ENCODE data around the gene ATP5ME.

Gene ATP5ME

GRCh38 chr4:718460-718859 is 44.4 kb upstream of the ATP5ME start:
- H3K36me3 Mint-ChIP-seq (ENCODE audit: low read depth) = peaks cover 48% of the 10 kb centered on the region
- no peak overlapping the region for H3K27ac Mint-ChIP-seq
- peaks cover 39% of the 10 kb centered on the region for H3K4me1 Mint-ChIP-seq
- H3K27me3 Mint-ChIP-seq (ENCODE audit: low read depth) = no peaks in the 10 kb centered on the region
- H3K4me3 Mint-ChIP-seq = no peak overlapping the region
- no peak for TF ChIP-seq CTCF (IDR thresholded peaks at IDR 0.05; ENCODE audit: unreplicated experiment in 3 of 3)
- no peaks in the 10 kb centered on the region for H3K9me3 Mint-ChIP-seq

- Mint-ChIP-seq H3K4me3 (peak overlapping the region in 2 of 3 experiments; percentile 4 to 37), H3K27ac (peak overlapping the region in 1 of 3 experiments; percentile 63), H3K4me1 (peaks cover 34% of the 10 kb centered on the region), H3K36me3 (ENCODE audit: low read depth) (peaks cover 41% of the 10 kb centered on the region), H3K27me3 (ENCODE audit: low read depth) (no peaks in the 10 kb centered on the region), H3K9me3 (no peaks in the 10 kb centered on the region)
- TF ChIP-seq CTCF (IDR thresholded peaks at IDR 0.05; ENCODE audit: unreplicated experiment in 3 of 3) = no peak
Measured at GRCh38 chr4:717601-718320, 43.7 kb upstream of the ATP5ME start.

- TF ChIP-seq CTCF (IDR thresholded peaks at IDR 0.05; ENCODE audit: unreplicated experiment in 3 of 3) = no peak
- Mint-ChIP-seq H3K9me3 (no peaks in the 10 kb centered on the region), H3K27me3 (ENCODE audit: low read depth) (no peaks in the 10 kb centered on the region), H3K4me3 (no peak overlapping the region), H3K27ac (no peak overlapping the region), H3K4me1 (peaks cover 31% of the 10 kb centered on the region), H3K36me3 (ENCODE audit: low read depth) (peaks cover 34% of the 10 kb centered on the region)
Measured at GRCh38 chr4:714087-714486, 40.0 kb upstream of the ATP5ME start.

- H3K36me3 Mint-ChIP-seq (ENCODE audit: low read depth) = peaks cover 41% of the 10 kb centered on the region
- H3K9me3 Mint-ChIP-seq = no peaks in the 10 kb centered on the region
- H3K4me1 Mint-ChIP-seq = peaks cover 38% of the 10 kb centered on the region
- TF ChIP-seq CTCF (IDR thresholded peaks at IDR 0.05; ENCODE audit: unreplicated experiment in 3 of 3) = no peak
- no peak overlapping the region for H3K4me3 Mint-ChIP-seq
- H3K27ac Mint-ChIP-seq = no peak overlapping the region
- H3K27me3 Mint-ChIP-seq (ENCODE audit: low read depth) = no peaks in the 10 kb centered on the region
Measured at GRCh38 chr4:712916-713632, 39.0 kb upstream of the ATP5ME start.

GRCh38 chr4:712093-712492 is 38.0 kb upstream of the ATP5ME start:
- Mint-ChIP-seq H3K27me3 (ENCODE audit: low read depth) (no peaks in the 10 kb centered on the region), H3K36me3 (ENCODE audit: low read depth) (peaks cover 34% of the 10 kb centered on the region), H3K4me1 (peaks cover 31% of the 10 kb centered on the region), H3K4me3 (peak overlapping the region in 1 of 3 experiments; percentile 43), H3K9me3 (no peaks in the 10 kb centered on the region), H3K27ac (no peak overlapping the region)
- TF ChIP-seq CTCF (IDR thresholded peaks at IDR 0.05; ENCODE audit: unreplicated experiment in 3 of 3) = no peak
